HEK293T (cell line): Measurements from ENCODE around the gene KCNJ1.

ENCODE experiments used
- BHLHE40 ChIP-seq: fragments of 450-650 bp; IDR thresholded peaks from 2 replicates; pipeline ENCODE4 v1.6.1; 2016; ENCODE audit warnings: mild to moderate bottlenecking, moderate library complexity, borderline replicate concordance
- FOXA1 ChIP-seq: fragments of 450-650 bp; IDR thresholded peaks from 2 replicates; pipeline ENCODE4 v1.6.1; 2016; ENCODE audit warnings: mild to moderate bottlenecking
- FOXK2 ChIP-seq: fragments of 450-650 bp; IDR thresholded peaks from 2 replicates; pipeline ENCODE4 v1.6.1; 2016; ENCODE audit warnings: mild to moderate bottlenecking
- TARDBP ChIP-seq: fragments of 450-650 bp; IDR thresholded peaks from 2 replicates; pipeline ENCODE4 v1.6.1; 2016

DNA sequence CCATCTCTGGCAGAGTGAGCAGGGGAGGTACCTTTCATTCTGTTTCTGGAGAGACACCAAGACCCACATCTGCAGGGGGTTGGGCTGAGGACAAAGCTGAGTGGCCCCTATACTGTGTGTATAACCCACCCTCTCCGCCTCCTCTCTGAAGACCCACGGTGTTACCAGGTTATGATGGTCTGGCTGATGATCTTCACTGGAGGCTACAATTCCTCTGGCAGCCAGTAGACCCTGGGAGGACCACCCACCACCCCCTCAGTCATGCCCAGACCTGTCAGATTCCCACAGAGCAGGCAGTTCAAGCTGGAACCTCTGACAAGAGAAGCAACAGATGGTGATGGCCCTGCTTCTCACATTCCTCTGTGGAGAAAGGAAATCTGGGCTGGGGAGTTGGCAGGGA lies 11.4 kb upstream of the KCNJ1 start:
- TF ChIP-seq BHLHE40 (no peak), TARDBP (no peak), FOXK2 (no peak), FOXA1 (no peak)
